KBM-7 (cell line): ENCODE measurements around the gene NABP1.

Experiments
- DNase-seq: peaks from one replicate; pipeline ENCODE4 v3.0.0-alpha.2; 2015
- in situ Hi-C: fragments of 300-500 bp; cut with MboI; formaldehyde crosslinking; loops from 2 replicates; pipeline ENCODE4 v1.14.3; 2020; ENCODE audit warnings: low sequenced_read_pairs, low pct_unique_long_range_greater_than_20kb, mixed read lengths

The NABP1 gene

GRCh38 chr2:191676790-191677645, 918 bp upstream of the NABP1 start:
- DNase-seq, result peak; percentile 67
- in situ Hi-C loops, result no loop called here

DNA sequence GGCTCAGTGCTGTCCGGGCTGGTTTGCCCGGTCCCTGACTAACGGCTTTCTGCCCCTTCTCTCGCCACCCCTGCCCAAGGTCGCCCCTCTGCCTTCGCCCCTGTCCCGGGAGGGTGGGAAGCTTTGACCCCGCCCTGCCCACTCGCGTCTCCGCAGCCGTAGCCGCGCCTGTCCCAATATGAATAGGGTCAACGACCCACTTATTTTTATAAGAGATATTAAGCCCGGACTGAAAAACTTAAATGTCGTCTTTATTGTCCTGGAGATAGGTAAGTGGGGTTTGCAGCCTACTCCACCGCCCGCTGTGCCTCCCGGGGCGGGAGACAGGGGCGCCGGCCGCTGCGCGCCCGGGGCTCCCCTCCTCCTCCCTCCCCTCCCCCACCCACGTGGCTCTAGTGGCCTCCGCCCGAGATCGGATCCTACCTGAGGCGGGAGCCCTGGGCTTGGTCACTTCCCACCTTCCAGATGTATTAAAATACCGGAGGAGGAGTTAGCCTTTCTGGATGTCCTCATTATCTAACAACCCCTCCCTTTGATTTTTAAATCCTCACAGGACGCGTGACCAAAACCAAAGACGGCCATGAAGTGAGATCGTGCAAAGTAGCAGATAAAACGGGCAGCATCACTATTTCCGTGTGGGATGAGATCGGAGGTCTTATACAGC, 633 bp downstream of the NABP1 start:
- peak; percentile 68 for DNase-seq
- in situ Hi-C loops, result no loop called here

DNA sequence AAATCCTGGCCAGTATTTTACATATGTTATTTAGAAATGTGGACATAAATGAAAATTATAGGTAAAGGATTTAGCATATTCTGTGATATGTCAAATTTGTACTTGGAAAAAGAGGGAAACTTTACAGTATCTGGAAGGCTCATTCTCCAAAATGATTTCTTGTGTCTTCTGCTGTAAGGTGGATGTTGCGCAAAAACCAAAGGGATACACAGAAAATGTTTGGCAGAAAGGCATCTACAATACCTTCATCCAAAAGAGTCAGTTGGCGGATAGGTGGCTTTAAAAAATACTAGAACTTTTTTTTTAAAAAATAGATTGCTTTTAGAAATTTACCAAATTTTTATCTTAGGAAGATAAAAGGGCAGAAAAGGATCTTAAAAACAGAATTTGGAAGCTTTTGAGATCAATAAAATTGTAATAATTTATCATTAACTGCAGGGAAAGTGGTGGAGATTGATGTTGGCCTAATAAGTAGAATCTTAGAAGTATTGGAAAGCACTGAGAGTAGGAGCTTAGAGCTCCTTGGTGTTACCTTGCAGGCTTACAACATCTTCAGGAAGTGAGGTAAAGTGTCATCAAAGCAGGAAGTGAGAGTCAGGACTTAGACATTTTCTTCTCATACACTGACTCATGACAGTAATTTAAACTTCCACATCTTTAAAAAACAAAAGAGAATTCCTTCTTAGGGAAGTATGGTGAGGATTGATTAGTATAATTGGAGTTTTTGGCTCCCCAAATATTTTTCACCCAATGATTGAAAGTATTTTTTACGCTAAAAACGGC, 2.1 kb downstream of the NABP1 start:
- in situ Hi-C loops, result no loop called here
- peak; percentile 64 for DNase-seq

- DNase-seq, result no peak
Observed at GRCh38 chr2:191680639-191681038, 2.7 kb downstream of the NABP1 start.

DNA sequence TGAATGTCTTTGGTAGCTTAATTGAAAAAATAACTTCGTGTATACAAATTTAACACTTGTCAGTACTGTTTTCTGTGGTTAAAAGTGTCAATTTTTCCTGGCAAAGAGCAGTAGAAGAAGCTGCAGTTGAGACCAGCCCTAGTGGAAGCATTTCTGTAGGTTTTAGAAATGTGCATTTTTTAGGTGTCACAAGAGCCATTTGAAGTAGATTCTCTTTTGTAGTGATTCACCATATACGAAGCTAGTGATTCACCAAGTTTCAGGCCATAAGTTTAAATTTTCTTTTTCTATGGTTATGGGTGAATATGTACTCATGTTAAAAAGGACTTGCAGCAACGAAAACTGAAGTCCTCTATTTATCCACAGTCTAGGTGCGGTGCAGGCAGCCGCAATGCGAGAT, 4.2 kb downstream of the NABP1 start:
- in situ Hi-C loops, result no loop called here
- DNase-seq, result no peak

More at GRCh38 chr2:191680639-191681038, 2.7 kb downstream of the NABP1 start:
- in situ Hi-C loops, result no loop called here

DNA sequence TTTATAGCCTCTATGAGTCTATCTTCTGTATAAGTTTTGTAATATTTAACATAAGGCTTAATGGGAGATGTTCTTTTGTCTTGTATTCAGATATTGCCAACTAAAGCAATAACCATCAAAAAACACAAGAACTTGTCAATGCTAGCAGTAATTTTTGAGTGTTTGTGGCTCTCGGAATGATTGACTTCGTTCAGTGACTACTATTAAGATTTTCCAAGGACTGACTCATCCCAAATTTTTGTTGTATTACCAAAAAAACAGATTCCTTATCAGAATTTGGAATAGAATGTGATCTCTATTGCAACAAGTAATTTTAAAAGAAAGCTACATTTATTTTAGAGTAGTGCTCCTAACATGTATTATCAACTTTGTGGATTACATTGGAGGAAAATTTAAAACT, 8.1 kb downstream of the NABP1 start:
- no peak for DNase-seq
- in situ Hi-C loops, result no loop called here

- in situ Hi-C loops, result no loop called here
- no peak for DNase-seq
Observed at GRCh38 chr2:191686729-191687128, 8.8 kb downstream of the NABP1 start.

DNA sequence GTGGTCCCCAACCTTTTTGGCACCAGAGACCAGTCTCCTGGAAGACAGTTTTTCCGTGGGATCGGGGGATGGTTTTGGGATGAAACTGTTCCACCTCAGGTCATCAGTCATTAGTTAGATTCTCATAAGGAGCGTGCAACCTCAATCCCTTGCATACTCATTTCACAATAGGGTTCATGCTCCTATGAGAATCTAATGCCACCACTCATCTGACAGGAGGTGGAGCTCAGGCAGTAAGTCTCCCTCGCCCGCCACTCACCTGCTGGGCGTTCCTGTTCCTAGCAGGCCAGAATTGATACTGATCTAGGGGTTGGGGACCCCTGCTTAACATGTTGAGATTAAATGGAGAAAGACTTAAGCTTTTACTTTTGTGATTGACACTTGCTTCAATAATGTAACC, 9.9 kb downstream of the NABP1 start:
- no peak for DNase-seq
- in situ Hi-C loops, result no loop called here

GRCh38 chr2:191688934-191689695, 11.2 kb downstream of the NABP1 start:
- in situ Hi-C loops, result no loop called here
- no peak for DNase-seq

- in situ Hi-C loops, result loop anchor here (10.0 kb wide), 1 partner anchor 126 kb away; no protein-coding TSS in a partner anchor
- DNase-seq, result no peak
Observed at GRCh38 chr2:191690327-191690726, 12.4 kb downstream of the NABP1 start.

DNA sequence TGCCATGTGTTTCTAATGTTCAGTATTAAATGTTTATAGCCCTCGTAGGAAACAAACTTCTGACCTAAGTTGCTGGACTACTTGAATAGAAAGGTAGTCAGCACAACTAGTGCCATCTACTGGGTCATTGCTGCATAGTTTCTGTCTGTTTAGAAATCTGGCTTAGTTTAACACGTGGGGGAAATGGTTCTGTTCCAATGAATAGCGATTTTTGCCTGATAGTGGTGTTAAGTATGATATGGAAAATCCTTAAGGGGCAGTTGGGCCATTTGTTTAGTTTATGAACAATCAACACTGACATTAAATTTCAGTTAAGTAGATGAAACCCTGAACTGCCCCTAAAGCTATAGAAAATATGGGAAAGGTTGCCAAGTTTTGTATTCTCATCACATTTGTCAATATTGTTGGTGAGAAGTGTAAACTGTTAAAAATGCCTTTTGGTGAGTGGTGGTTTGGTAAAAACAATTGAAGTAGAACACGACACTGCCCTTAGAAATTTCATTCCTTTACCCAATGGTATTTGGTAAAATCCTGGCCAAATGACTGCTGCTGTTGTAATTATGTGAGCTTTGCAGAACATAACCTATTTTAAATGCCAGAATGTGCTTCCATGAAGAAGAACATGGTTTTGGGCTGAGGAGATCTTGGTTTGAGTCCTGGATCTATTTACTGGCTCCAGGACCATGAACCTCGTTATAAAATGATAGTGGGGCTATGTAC, 13.2 kb downstream of the NABP1 start:
- in situ Hi-C loops, result loop anchor here (10.0 kb wide), 1 partner anchor 126 kb away; no protein-coding TSS in a partner anchor
- peak; percentile 87 for DNase-seq

- DNase-seq, result no peak
- in situ Hi-C loops, result loop anchor here (10.0 kb wide), 1 partner anchor 127 kb away; no protein-coding TSS in a partner anchor
Observed at GRCh38 chr2:191691898-191692297, 14.0 kb downstream of the NABP1 start.

GRCh38 chr2:191692502-191693115, 14.7 kb downstream of the NABP1 start:
- in situ Hi-C loops, result loop anchor here (10.0 kb wide), 1 partner anchor 128 kb away; no protein-coding TSS in a partner anchor
- DNase-seq, result no peak

GRCh38 chr2:191693166-191693565, 15.2 kb downstream of the NABP1 start:
- in situ Hi-C loops, result loop anchor here (10.0 kb wide), 1 partner anchor 128 kb away; no protein-coding TSS in a partner anchor
- DNase-seq, result no peak

DNA sequence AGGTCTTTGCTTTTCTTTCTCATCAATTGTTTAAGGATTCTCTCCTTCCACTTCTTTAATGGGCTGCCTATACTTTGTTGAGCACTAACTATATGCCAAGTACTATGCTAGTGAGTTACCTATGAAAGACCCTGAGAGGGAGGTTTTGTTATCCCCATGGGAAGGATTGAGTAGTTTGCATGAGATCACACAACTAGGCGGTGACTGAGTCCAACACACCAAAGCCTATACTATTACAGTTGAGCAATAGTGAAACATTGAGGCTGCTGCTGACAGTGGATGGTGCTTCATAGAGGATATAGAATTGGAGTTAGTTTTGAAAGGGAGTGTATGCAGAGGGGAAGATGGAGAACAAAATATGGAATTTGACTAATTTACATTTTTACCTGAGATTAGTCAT, 15.8 kb downstream of the NABP1 start:
- in situ Hi-C loops, result loop anchor here (10.0 kb wide), 1 partner anchor 129 kb away; no protein-coding TSS in a partner anchor
- DNase-seq, result no peak

DNA sequence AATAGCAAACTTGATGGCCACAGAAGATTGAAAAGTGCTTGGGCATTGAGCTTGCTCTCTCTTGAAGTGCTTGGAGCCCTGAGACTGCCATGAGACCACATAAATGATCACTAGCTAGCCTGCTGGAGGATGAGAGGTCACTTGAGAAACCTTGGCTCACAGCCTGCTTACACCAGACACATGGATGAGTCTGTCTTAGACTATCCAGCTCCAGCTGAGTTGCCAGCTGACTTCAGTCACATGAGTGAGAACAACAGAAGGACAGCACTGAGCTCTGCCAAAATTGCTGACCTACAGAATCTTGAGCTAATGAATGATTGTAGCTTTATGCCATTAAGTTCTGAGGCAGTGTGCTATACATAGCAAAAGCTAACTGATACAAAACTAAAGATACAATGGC, 18.1 kb downstream of the NABP1 start:
- DNase-seq, result no peak
- in situ Hi-C loops, result loop anchor here (10.0 kb wide), 1 partner anchor 131 kb away; no protein-coding TSS in a partner anchor

DNA sequence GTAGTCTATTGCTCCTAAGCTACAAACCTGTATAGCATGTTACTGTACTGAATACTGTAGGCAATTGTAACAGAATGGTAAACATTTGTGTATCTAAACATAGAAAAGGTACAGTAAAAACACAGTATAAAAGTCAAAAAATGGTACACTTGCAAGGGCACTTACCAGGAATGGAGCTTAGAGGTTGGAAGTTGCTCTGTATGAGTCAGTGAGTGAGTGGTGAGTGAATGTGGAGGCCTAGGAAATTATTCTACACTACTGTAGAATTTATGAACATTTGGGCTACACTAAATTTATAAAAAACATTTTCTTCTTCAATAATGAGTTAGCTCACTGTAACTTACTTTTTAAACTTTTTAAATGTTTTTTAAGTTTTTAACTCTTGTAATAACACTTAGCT, 19.0 kb downstream of the NABP1 start:
- in situ Hi-C loops, result loop anchor here (10.0 kb wide), 1 partner anchor 132 kb away; no protein-coding TSS in a partner anchor
- no peak for DNase-seq

DNA sequence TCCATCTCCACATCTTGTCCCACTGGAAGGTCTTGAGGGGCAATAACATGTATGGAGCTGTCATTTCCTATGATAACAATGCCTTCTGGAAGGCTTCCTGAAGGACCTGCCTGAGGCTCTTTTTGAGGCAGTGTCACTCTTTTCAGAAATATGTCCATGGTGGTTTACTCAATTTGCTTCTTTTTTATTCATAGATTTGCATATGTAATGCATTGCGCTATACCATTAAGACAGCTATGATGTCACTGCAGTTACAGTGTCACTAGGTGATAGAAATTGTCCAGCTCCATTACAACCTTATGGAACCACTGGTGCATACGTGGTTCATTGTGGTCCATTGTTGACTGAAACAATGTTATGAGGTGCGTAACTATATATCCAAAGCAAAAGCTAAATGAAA, 19.9 kb downstream of the NABP1 start:
- in situ Hi-C loops, result loop anchor here (10.0 kb wide), 1 partner anchor 133 kb away; no protein-coding TSS in a partner anchor
- no peak for DNase-seq
